IPS-18a (cell line): ENCODE measurements around the gene VPS9D1.

Experiments used
- H3K27ac ChIP-seq: one replicate; pipeline ENCODE4 v1.5.1; 2013; ENCODE audit warnings: low read length
- H3K27me3 ChIP-seq: one replicate; pipeline ENCODE4 v1.6.1; 2013; ENCODE audit warnings: mild to moderate bottlenecking, low read length; ENCODE audit not compliant: control insufficient read depth, insufficient read depth
- H3K36me3 ChIP-seq: one replicate; pipeline ENCODE4 v1.6.1; 2013; ENCODE audit warnings: low read depth, low read length; ENCODE audit not compliant: control insufficient read depth
- H3K4me1 ChIP-seq: one replicate; pipeline ENCODE4 v1.6.1; 2013; ENCODE audit warnings: low read depth, low read length; ENCODE audit not compliant: control insufficient read depth
- H3K4me3 ChIP-seq: one replicate; pipeline ENCODE4 v1.5.1; 2013; ENCODE audit warnings: low read length
- H3K9ac ChIP-seq: one replicate; pipeline ENCODE4 v1.6.1; 2013; ENCODE audit warnings: mild to moderate bottlenecking, low read length, moderate library complexity
- H3K9me3 ChIP-seq: one replicate; pipeline ENCODE4 v1.6.1; 2013; ENCODE audit warnings: low read depth, low read length; ENCODE audit not compliant: control insufficient read depth

Gene VPS9D1

GRCh38 chr16:89742948-89743347 lies 22.2 kb upstream of the VPS9D1 start:
- Histone ChIP-seq H3K4me1 (no peaks in the 10 kb centered on the region), H3K36me3 (peaks cover 72% of the 10 kb centered on the region), H3K9me3 (no peaks in the 10 kb centered on the region), H3K4me3 (no peak overlapping the region), H3K27ac (no peak overlapping the region), H3K9ac (no peak overlapping the region), H3K27me3 (no peaks in the 10 kb centered on the region)

GRCh38 chr16:89741342-89742014 lies 20.8 kb upstream of the VPS9D1 start:
- Histone ChIP-seq H3K4me3 (no peak overlapping the region), H3K9me3 (no peaks in the 10 kb centered on the region), H3K9ac (no peak overlapping the region), H3K36me3 (peaks cover 77% of the 10 kb centered on the region), H3K27me3 (no peaks in the 10 kb centered on the region), H3K27ac (no peak overlapping the region), H3K4me1 (no peaks in the 10 kb centered on the region)

- no peaks in the 10 kb centered on the region for H3K27me3 ChIP-seq
- no peaks in the 10 kb centered on the region for H3K4me1 ChIP-seq
- no peak overlapping the region for H3K27ac ChIP-seq
- H3K9ac ChIP-seq = no peak overlapping the region
- no peak overlapping the region for H3K4me3 ChIP-seq
- H3K9me3 ChIP-seq = no peaks in the 10 kb centered on the region
- peaks cover 64% of the 10 kb centered on the region for H3K36me3 ChIP-seq
These were observed 18.7 kb upstream of the VPS9D1 start for GRCh38 chr16:89739383-89739782.

- H3K36me3 ChIP-seq = peaks cover 60% of the 10 kb centered on the region
- no peaks in the 10 kb centered on the region for H3K9me3 ChIP-seq
- H3K27me3 ChIP-seq = no peaks in the 10 kb centered on the region
These were observed 18.0 kb upstream of the VPS9D1 start for GRCh38 chr16:89738538-89739317.

GRCh38 chr16:89738072-89738377 lies 17.3 kb upstream of the VPS9D1 start:
- Histone ChIP-seq H3K9ac (no peak overlapping the region), H3K27ac (no peak overlapping the region), H3K36me3 (peaks cover 64% of the 10 kb centered on the region), H3K4me1 (no peaks in the 10 kb centered on the region), H3K9me3 (no peaks in the 10 kb centered on the region), H3K4me3 (no peak overlapping the region), H3K27me3 (no peaks in the 10 kb centered on the region)

More at GRCh38 chr16:89738538-89739317, 18.0 kb upstream of the VPS9D1 start:
- Histone ChIP-seq H3K9ac (no peak overlapping the region), H3K4me3 (no peak overlapping the region), H3K27ac (no peak overlapping the region), H3K4me1 (no peaks in the 10 kb centered on the region)

- Histone ChIP-seq H3K4me3 (no peak overlapping the region), H3K36me3 (peaks cover 63% of the 10 kb centered on the region), H3K27me3 (no peaks in the 10 kb centered on the region), H3K9ac (no peak overlapping the region), H3K27ac (no peak overlapping the region), H3K4me1 (no peaks in the 10 kb centered on the region), H3K9me3 (no peaks in the 10 kb centered on the region)
These were observed 16.8 kb upstream of the VPS9D1 start for GRCh38 chr16:89737341-89738071.

GRCh38 chr16:89736554-89736953 lies 15.9 kb upstream of the VPS9D1 start:
- no peaks in the 10 kb centered on the region for H3K4me1 ChIP-seq
- H3K4me3 ChIP-seq = no peak overlapping the region
- no peak overlapping the region for H3K9ac ChIP-seq
- no peak overlapping the region for H3K27ac ChIP-seq
- H3K27me3 ChIP-seq = no peaks in the 10 kb centered on the region
- peaks cover 63% of the 10 kb centered on the region for H3K36me3 ChIP-seq
- no peaks in the 10 kb centered on the region for H3K9me3 ChIP-seq

GRCh38 chr16:89733792-89734191 lies 13.1 kb upstream of the VPS9D1 start:
- Histone ChIP-seq H3K36me3 (peaks cover 38% of the 10 kb centered on the region), H3K27ac (no peak overlapping the region), H3K4me1 (peaks cover 7% of the 10 kb centered on the region), H3K9ac (no peak overlapping the region), H3K9me3 (no peaks in the 10 kb centered on the region), H3K4me3 (no peak overlapping the region), H3K27me3 (no peaks in the 10 kb centered on the region)

GRCh38 chr16:89733322-89733721 lies 12.6 kb upstream of the VPS9D1 start:
- Histone ChIP-seq H3K27me3 (no peaks in the 10 kb centered on the region), H3K9ac (no peak overlapping the region), H3K4me3 (no peak overlapping the region), H3K36me3 (peaks cover 33% of the 10 kb centered on the region), H3K27ac (no peak overlapping the region), H3K4me1 (peaks cover 7% of the 10 kb centered on the region), H3K9me3 (no peaks in the 10 kb centered on the region)

GRCh38 chr16:89732918-89733242 lies 12.2 kb upstream of the VPS9D1 start:
- H3K9ac ChIP-seq = no peak overlapping the region

GRCh38 chr16:89732142-89732917 lies 11.6 kb upstream of the VPS9D1 start:
- H3K9ac ChIP-seq = no peak overlapping the region
- H3K9me3 ChIP-seq = no peaks in the 10 kb centered on the region
- H3K36me3 ChIP-seq = peaks cover 23% of the 10 kb centered on the region
- H3K4me3 ChIP-seq = no peak overlapping the region
- H3K27ac ChIP-seq = no peak overlapping the region
- H3K27me3 ChIP-seq = no peaks in the 10 kb centered on the region
- peaks cover 7% of the 10 kb centered on the region for H3K4me1 ChIP-seq

More at GRCh38 chr16:89732918-89733242, 12.2 kb upstream of the VPS9D1 start:
- Histone ChIP-seq H3K4me3 (no peak overlapping the region), H3K9me3 (no peaks in the 10 kb centered on the region), H3K36me3 (peaks cover 29% of the 10 kb centered on the region), H3K27ac (no peak overlapping the region), H3K4me1 (peaks cover 7% of the 10 kb centered on the region), H3K27me3 (no peaks in the 10 kb centered on the region)
